ENCODE data around the gene ZMYM2.

The ZMYM2 gene

DNA sequence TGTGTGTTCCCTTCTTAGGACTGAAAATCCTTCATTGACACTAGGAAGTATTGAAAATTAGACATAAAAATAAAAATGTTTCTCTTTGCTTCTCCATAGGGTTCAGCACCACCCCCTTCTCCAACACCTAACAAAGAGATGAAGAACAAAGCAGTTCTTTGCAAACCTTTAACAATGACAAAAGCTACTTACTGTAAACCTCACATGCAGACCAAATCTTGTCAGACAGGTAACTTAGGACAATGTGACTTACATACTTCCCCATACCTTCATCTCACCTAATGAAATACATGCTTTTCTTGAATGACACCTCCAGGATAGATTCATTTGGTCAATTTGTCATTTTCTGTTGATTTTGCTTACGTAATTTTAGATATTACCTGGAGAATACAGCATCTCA is 99.9 kb downstream of the ZMYM2 start:
- H3K27ac ChIP-seq (ENCODE audit: low read length), result no peak overlapping the region
- H3K9me2 ChIP-seq (replicated peaks; ENCODE audit: insufficient read depth, low read length), result no peaks in the 10 kb centered on the region
- H3K36me3 ChIP-seq (replicated peaks; ENCODE audit: insufficient read depth, low read length), result no peaks in the 10 kb centered on the region
- TF ChIP-seq, protein P1, sequence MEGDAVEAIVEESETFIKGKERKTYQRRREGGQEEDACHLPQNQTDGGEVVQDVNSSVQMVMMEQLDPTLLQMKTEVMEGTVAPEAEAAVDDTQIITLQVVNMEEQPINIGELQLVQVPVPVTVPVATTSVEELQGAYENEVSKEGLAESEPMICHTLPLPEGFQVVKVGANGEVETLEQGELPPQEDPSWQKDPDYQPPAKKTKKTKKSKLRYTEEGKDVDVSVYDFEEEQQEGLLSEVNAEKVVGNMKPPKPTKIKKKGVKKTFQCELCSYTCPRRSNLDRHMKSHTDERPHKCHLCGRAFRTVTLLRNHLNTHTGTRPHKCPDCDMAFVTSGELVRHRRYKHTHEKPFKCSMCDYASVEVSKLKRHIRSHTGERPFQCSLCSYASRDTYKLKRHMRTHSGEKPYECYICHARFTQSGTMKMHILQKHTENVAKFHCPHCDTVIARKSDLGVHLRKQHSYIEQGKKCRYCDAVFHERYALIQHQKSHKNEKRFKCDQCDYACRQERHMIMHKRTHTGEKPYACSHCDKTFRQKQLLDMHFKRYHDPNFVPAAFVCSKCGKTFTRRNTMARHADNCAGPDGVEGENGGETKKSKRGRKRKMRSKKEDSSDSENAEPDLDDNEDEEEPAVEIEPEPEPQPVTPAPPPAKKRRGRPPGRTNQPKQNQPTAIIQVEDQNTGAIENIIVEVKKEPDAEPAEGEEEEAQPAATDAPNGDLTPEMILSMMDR (IDR thresholded peaks at IDR 0.05; ENCODE audit: low read length), result no peak
- TF ChIP-seq EZH2 (optimal IDR thresholded peaks at IDR 0.05; ENCODE audit: low read depth, low read length), result no peak
- no peaks in the 10 kb centered on the region for H3K9me3 ChIP-seq (replicated peaks; ENCODE audit: insufficient read depth, low read length)
- H4K20me1 ChIP-seq (ENCODE audit: insufficient read depth, low read length), result no peaks in the 10 kb centered on the region
- H3K9ac ChIP-seq (ENCODE audit: low read length), result no peak overlapping the region
- H3F3A ChIP-seq (ENCODE audit: insufficient read depth, low read length), result no peaks in the 10 kb centered on the region
- no peak overlapping the region for H3K4me2 ChIP-seq (ENCODE audit: low read depth, low read length)
- no peak overlapping the region for H2AFZ ChIP-seq (ENCODE audit: low read length)
- no peak for DNase-seq
- no peak overlapping the region for H3K4me3 ChIP-seq (ENCODE audit: low read length)
- no peaks in the 10 kb centered on the region for H3K4me1 ChIP-seq (ENCODE audit: low read length)
- H3K27me3 ChIP-seq (replicated peaks; ENCODE audit: insufficient read depth, low read length), result no peaks in the 10 kb centered on the region
- no peaks in the 10 kb centered on the region for H3K79me2 ChIP-seq (ENCODE audit: low read length)

DNA sequence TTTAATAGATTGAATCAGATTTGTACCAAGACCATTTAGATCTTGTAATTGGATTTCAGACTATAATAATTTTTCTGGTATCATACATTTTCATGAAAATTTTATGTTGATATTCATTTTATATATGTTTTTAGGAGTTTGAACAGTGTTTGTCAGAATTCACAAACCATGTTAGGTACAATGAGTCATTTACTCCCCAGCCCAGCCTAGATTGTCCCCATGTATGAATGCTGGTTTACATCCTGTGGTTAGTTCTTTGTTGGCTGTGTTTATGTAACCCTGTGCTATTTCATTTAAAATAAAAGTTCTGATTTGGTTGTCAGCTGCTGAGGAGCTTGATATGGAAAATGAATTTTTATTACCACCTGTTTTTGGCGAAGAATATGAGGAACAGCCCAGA is 105.6 kb downstream of the ZMYM2 start:
- Histone ChIP-seq H3K27me3 (replicated peaks; ENCODE audit: insufficient read depth, low read length) (no peaks in the 10 kb centered on the region), H3K27ac (ENCODE audit: low read length) (no peak overlapping the region), H3K4me3 (ENCODE audit: low read length) (no peak overlapping the region), H3K36me3 (replicated peaks; ENCODE audit: insufficient read depth, low read length) (no peaks in the 10 kb centered on the region), H3K9me2 (replicated peaks; ENCODE audit: insufficient read depth, low read length) (no peaks in the 10 kb centered on the region), H3F3A (ENCODE audit: insufficient read depth, low read length) (no peaks in the 10 kb centered on the region), H2AFZ (ENCODE audit: low read length) (no peak overlapping the region), H3K4me1 (ENCODE audit: low read length) (no peaks in the 10 kb centered on the region), H3K9me3 (replicated peaks; ENCODE audit: insufficient read depth, low read length) (no peaks in the 10 kb centered on the region), H4K20me1 (ENCODE audit: insufficient read depth, low read length) (no peaks in the 10 kb centered on the region), H3K9ac (ENCODE audit: low read length) (no peak overlapping the region), H3K79me2 (ENCODE audit: low read length) (no peaks in the 10 kb centered on the region), H3K4me2 (ENCODE audit: low read depth, low read length) (no peak overlapping the region)
- no peak for DNase-seq
- TF ChIP-seq, protein P1 (IDR thresholded peaks at IDR 0.05; ENCODE audit: low read length), result no peak
- TF ChIP-seq EZH2 (optimal IDR thresholded peaks at IDR 0.05; ENCODE audit: low read depth, low read length) (no peak), EZH2phosphoT487 (IDR thresholded peaks at IDR 0.05; ENCODE audit: low read length) (no peak)

DNA sequence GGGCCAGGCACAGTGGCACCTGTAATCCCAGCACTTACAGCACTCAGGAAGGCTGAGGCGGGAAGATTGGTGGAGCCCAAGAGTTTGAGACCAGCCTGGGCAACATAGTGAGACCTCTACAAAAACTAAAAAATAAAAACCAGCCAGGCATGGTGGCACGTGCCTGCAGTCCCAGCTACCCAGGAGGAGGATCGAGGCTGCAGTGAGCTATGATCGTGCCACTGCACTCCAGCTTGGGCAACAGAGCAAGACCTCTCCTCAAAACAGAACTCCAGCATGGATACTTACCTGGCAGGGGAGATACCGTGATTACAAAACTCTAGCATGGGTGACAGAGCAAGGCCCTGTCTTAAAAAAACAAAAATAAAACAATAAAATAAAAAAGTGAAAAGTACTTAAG is 107.0 kb downstream of the ZMYM2 start:
- Histone ChIP-seq H3K27ac (ENCODE audit: low read length) (no peak overlapping the region), H3K27me3 (replicated peaks; ENCODE audit: insufficient read depth, low read length) (no peaks in the 10 kb centered on the region), H3F3A (ENCODE audit: insufficient read depth, low read length) (no peaks in the 10 kb centered on the region), H3K4me2 (ENCODE audit: low read depth, low read length) (no peak overlapping the region), H3K9ac (ENCODE audit: low read length) (no peak overlapping the region), H3K4me3 (ENCODE audit: low read length) (no peak overlapping the region), H3K4me1 (ENCODE audit: low read length) (no peaks in the 10 kb centered on the region), H3K79me2 (ENCODE audit: low read length) (no peaks in the 10 kb centered on the region), H2AFZ (ENCODE audit: low read length) (no peak overlapping the region), H3K9me2 (replicated peaks; ENCODE audit: insufficient read depth, low read length) (no peaks in the 10 kb centered on the region), H4K20me1 (ENCODE audit: insufficient read depth, low read length) (no peaks in the 10 kb centered on the region), H3K36me3 (replicated peaks; ENCODE audit: insufficient read depth, low read length) (no peaks in the 10 kb centered on the region), H3K9me3 (replicated peaks; ENCODE audit: insufficient read depth, low read length) (no peaks in the 10 kb centered on the region)
- DNase-seq, result no peak
- TF ChIP-seq EZH2 (optimal IDR thresholded peaks at IDR 0.05; ENCODE audit: low read depth, low read length), result no peak
- no peak for TF ChIP-seq EZH2phosphoT487 (IDR thresholded peaks at IDR 0.05; ENCODE audit: low read length)
- TF ChIP-seq, protein P1 (IDR thresholded peaks at IDR 0.05; ENCODE audit: low read length), result no peak
